MCF 10A (cell line): ENCODE results near the gene TUBGCP5. TPM values are rescaled to one million over a fixed set of nuclear protein-coding genes. Genes with fewer than 3 reads are reported as not detected.

Experiments used
- BruUV-seq: library from RNA; stranded (reverse); fragments of 400-500 nt; replicated peaks from 2 replicates; lab custom pipeline; 2021; lab: Mats Ljungman, UMichigan
- CTCF ChIA-PET: fragments of 300-600 bp; sonication (Branson Sonifier 250); formaldehyde crosslinking; extraction: SDS; loops from one replicate; lab custom pipeline; 2021; ENCODE audit warnings: antibody characterized with exemption, inconsistent platforms; lab: Yijun Ruan, JAX
- POLR2A ChIA-PET: fragments of 300-600, 350-650 bp; sonication (Branson Sonifier 250); formaldehyde crosslinking; extraction: SDS; loops from one replicate; lab custom pipeline; 2020; ENCODE audit warnings: antibody characterized with exemption, inconsistent platforms; lab: Yijun Ruan, JAX
- DNase-seq: peaks from one replicate; pipeline ENCODE4 v3.0.0-alpha.2; 2018; ENCODE audit not compliant: unreplicated experiment
- H3K27ac Mint-ChIP-seq: one replicate; pipeline ENCODE4 v1.8.0; 2022; ENCODE audit warnings: mild to moderate bottlenecking, low read depth, mixed read lengths; ENCODE audit not compliant: unreplicated experiment
- H3K27me3 Mint-ChIP-seq: one replicate; pipeline ENCODE4 v1.8.0; 2022; ENCODE audit warnings: mixed read lengths; ENCODE audit not compliant: insufficient read depth, unreplicated experiment
- H3K36me3 Mint-ChIP-seq: one replicate; pipeline ENCODE4 v1.8.0; 2022; ENCODE audit warnings: mild to moderate bottlenecking, moderate library complexity, mixed read lengths; ENCODE audit not compliant: insufficient read depth, unreplicated experiment
- H3K4me1 Mint-ChIP-seq: one replicate; pipeline ENCODE4 v1.8.0; 2022; ENCODE audit warnings: mixed read lengths; ENCODE audit not compliant: insufficient read depth, unreplicated experiment
- H3K4me3 Mint-ChIP-seq: one replicate; pipeline ENCODE4 v1.8.0; 2022; ENCODE audit warnings: mild to moderate bottlenecking, moderate library complexity, mixed read lengths; ENCODE audit not compliant: unreplicated experiment
- H3K9me3 Mint-ChIP-seq: one replicate; pipeline ENCODE4 v1.8.0; 2022; ENCODE audit warnings: mixed read lengths; ENCODE audit not compliant: unreplicated experiment
- intact Hi-C: fragments of 100-400 bp; cut with micrococcal nuclease; formaldehyde crosslinking; loops from 2 replicates; pipeline ENCODE4 v1.14.1; 2022
- total RNA-seq: library from RNA; stranded (reverse); gene quantifications from 2 replicates; pipeline ENCODE4 v1.2.3, GENCODE V29; 2022
- TF ChIP-seq, protein P1 (sequence below): fragments of 200-600 bp; IDR thresholded peaks from one replicate; pipeline ENCODE4 v1.8.0; 2022; ENCODE audit warnings: antibody characterized with exemption, mild to moderate bottlenecking; ENCODE audit not compliant: unreplicated experiment

Gene TUBGCP5
- total RNA-seq, 1 experiment from 2014 or later = 15.7 TPM

DNA sequence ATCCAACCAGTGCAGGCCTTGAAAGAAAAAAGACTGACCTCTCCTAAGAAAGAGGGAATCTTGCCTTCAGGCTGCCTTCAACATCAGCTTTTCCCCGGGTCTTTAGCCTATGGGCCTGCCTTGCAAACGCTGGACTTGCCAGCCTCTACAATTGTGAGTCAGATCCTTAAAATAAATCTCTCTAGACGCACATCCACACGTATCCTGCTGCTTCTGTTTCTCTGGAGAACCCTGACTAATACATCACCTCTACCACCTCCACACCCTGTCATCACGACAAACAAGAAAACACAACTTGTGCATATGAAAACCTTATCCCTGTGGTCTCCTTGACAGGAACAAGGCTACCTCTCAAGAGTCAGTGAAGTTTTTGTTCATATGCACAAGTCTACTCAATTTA is 71.0 kb downstream of the TUBGCP5 start:
- TF ChIP-seq, protein P1, sequence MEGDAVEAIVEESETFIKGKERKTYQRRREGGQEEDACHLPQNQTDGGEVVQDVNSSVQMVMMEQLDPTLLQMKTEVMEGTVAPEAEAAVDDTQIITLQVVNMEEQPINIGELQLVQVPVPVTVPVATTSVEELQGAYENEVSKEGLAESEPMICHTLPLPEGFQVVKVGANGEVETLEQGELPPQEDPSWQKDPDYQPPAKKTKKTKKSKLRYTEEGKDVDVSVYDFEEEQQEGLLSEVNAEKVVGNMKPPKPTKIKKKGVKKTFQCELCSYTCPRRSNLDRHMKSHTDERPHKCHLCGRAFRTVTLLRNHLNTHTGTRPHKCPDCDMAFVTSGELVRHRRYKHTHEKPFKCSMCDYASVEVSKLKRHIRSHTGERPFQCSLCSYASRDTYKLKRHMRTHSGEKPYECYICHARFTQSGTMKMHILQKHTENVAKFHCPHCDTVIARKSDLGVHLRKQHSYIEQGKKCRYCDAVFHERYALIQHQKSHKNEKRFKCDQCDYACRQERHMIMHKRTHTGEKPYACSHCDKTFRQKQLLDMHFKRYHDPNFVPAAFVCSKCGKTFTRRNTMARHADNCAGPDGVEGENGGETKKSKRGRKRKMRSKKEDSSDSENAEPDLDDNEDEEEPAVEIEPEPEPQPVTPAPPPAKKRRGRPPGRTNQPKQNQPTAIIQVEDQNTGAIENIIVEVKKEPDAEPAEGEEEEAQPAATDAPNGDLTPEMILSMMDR = no peak
- H3K27me3 Mint-ChIP-seq = no peaks in the 10 kb centered on the region
- peak overlapping the region; percentile 39 for H3K27ac Mint-ChIP-seq
- H3K9me3 Mint-ChIP-seq = no peaks in the 10 kb centered on the region
- ChIA-PET CTCF (interaction anchor here (1.3 kb wide), 1 partner anchor 9 kb away, joined by 3 read pairs; no protein-coding TSS in a partner anchor), POLR2A (interaction anchor here (1.0 to 5.1 kb wide), 2 partner anchors 10 to 11 kb away, joined by 3 to 29 read pairs; partner anchors contain the start of gene CYFIP1)
- peaks cover 20% of the 10 kb centered on the region for H3K4me1 Mint-ChIP-seq
- H3K36me3 Mint-ChIP-seq = peaks cover 13% of the 10 kb centered on the region
- H3K4me3 Mint-ChIP-seq = no peak overlapping the region
- intact Hi-C loops = no loop called here
- no TSS peak for BruUV-seq
- peak; percentile 71 for DNase-seq

DNA sequence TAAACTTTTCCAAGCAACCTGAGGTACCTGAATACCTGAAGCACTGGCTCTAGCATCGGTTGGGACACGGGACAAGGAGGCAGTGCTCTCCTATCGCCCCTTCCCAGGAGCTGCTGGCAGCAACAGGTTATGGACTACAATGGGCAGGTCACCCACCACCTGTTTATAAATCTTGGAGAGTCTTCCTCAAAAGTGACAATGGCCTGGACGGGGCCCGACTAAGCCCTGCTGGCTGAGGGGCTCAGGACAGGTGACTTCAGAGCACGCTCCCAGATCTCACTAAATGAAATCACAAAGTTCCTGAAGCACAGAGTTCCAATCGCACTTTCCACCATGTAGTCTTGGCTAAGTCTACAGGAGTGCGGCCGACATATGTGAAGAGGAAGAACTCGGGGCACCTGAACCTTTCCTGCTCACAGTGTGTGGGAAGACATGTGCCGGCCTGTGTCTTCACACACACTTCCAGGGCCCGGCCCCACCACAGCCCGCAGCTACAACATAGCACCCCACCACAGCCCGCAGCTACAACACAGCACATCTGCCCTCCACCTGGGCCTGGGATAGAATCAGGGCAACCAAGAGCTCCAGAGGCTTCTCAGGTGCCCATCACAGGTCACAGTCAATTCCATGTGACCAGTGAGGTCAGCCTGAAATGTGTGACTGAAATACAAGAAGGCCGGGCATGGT is 72.1 kb downstream of the TUBGCP5 start:
- H3K27ac Mint-ChIP-seq = no peak overlapping the region
- H3K4me3 Mint-ChIP-seq = no peak overlapping the region
- H3K36me3 Mint-ChIP-seq = peaks cover 11% of the 10 kb centered on the region
- H3K27me3 Mint-ChIP-seq = no peaks in the 10 kb centered on the region
- CTCF ChIA-PET = interaction anchor here (0.9 kb wide), 1 partner anchor 15 kb away, joined by 4 read pairs; no protein-coding TSS in a partner anchor
- intact Hi-C loops = no loop called here
- POLR2A ChIA-PET = interaction anchor here (5.1 kb wide), 1 partner anchor 13 kb away, joined by 29 read pairs; the partner anchor contains the start of gene CYFIP1
- DNase-seq = no peak
- peaks cover 21% of the 10 kb centered on the region for H3K4me1 Mint-ChIP-seq
- no TSS peak for BruUV-seq
- no peaks in the 10 kb centered on the region for H3K9me3 Mint-ChIP-seq
- TF ChIP-seq, protein P1 = no peak

DNA sequence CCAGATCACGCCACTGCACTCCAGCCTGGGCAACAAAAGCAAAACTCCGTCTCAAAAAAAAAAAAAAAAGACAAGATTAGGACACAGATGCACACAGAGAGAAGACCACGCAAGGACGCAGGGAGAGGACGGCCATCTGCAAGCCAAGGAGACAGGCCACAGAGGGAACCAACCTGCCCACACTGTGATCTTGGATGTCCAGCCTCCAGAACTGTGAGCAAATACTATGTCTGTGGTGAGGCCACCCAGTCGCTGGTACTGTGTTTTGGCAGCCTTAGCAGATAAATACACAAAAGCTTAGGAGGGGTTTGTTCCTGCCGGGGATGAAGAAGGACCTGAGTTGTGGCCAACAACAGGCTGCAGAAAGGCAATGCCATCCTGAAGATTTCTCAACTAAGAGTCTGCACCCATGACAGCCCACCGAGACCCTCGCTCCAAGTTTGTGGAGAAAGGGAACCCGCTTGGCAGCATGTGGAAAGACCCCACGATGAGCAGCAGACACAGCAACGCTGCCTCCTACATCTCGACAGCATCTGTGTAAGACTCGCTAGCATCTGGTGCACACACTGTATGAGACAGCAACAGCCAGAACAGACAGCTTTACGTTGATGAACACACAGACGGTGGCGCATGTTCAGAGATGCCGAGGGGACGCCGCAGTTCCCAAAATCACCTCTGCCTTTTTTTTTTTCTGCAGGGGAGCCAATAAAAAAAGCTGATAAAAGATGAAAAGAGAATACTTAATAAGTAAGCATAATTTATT is 72.9 kb downstream of the TUBGCP5 start:
- CTCF ChIA-PET = no interaction called here
- Mint-ChIP-seq H3K4me3 (no peak overlapping the region), H3K27ac (no peak overlapping the region), H3K9me3 (no peaks in the 10 kb centered on the region), H3K36me3 (peaks cover 11% of the 10 kb centered on the region), H3K4me1 (peaks cover 21% of the 10 kb centered on the region), H3K27me3 (no peaks in the 10 kb centered on the region)
- POLR2A ChIA-PET = interaction anchor here (5.1 kb wide), 1 partner anchor 13 kb away, joined by 29 read pairs; the partner anchor contains the start of gene CYFIP1
- no peak for DNase-seq
- intact Hi-C loops = no loop called here
- TF ChIP-seq, protein P1 = no peak
- no TSS peak for BruUV-seq

DNA sequence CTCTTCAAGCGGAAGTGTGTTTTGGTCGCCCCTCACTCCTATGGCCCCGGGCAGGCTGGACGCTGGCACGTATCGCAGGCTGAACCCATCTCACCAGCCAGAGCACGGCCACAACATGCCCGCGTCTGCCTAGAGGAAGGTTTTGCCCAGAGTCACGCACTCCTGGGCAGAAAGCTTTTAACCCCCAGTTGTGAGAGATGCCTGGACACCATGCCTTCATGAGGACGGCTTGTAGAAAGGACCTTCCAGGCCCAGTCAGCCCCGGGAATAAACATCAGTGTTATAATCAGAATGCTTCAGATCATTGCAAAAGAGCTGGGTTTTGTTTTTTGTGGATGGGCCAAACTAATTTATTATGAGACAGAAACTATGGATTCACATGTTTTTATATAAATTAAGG is 75.7 kb downstream of the TUBGCP5 start:
- Mint-ChIP-seq H3K4me1 (peaks cover 26% of the 10 kb centered on the region), H3K27me3 (no peaks in the 10 kb centered on the region), H3K4me3 (peak overlapping the region; percentile 39), H3K9me3 (no peaks in the 10 kb centered on the region), H3K27ac (peak overlapping the region; percentile 85), H3K36me3 (peaks cover 11% of the 10 kb centered on the region)
- no TSS peak for BruUV-seq
- ChIA-PET CTCF (interaction anchor here (0.6 kb wide), 1 partner anchor 917 kb away, joined by 4 read pairs; no protein-coding TSS in a partner anchor), POLR2A (interaction anchor here (0.6 to 2.0 kb wide), 7 partner anchors 14 to 123 kb away, joined by 3 to 9 read pairs (median 3); partner anchors contain the start of gene CYFIP1)
- TF ChIP-seq, protein P1 = no peak
- intact Hi-C loops = no loop called here
- DNase-seq = no peak
